Right lung (tissue), 5 donors: ENCODE results near the gene C22orf15. TPM values are rescaled to one million over a fixed set of nuclear protein-coding genes. Genes with fewer than 3 reads are reported as not detected.

Experiments
- DNase-seq, 2 donors: peaks; one replicate each; pipeline ENCODE4 v3.0.0-alpha.2; 2013
- polyA plus RNA-seq, 5 donors: library from polyadenylated mRNA; unstranded; fragments of 120-200 nt; gene quantifications; one replicate each; pipeline versions ENCODE4 v1.2.1 to v1.2.3, GENCODE V29; 2013; ENCODE audit warnings: inconsistent platforms in 1 of 5, low replicate concordance in 1 of 5; ENCODE audit not compliant: insufficient read length in 5 of 5, insufficient read depth in 1 of 5

The C22orf15 gene
- polyA plus RNA-seq, 5 donors = 3.7 to 8.6 (median 7.2) TPM

DNA sequence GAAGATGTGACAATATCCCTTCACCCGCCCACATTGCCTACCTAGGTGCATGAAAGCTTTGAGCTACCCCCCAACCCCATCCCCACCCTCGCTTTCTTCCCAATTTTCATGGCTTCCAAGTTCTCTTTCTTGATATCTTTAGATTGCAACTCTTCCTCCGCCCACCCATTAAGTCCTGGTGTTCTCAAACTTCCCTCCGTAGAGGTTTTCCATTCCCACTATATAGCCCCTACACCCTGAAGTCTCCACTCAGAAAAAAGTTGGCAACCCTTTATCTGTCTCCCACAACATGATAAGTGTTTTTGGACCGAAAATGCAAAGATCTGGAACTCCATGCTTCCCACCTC, 12.4 kb upstream of the C22orf15 start:
- DNase-seq = no peak

DNA sequence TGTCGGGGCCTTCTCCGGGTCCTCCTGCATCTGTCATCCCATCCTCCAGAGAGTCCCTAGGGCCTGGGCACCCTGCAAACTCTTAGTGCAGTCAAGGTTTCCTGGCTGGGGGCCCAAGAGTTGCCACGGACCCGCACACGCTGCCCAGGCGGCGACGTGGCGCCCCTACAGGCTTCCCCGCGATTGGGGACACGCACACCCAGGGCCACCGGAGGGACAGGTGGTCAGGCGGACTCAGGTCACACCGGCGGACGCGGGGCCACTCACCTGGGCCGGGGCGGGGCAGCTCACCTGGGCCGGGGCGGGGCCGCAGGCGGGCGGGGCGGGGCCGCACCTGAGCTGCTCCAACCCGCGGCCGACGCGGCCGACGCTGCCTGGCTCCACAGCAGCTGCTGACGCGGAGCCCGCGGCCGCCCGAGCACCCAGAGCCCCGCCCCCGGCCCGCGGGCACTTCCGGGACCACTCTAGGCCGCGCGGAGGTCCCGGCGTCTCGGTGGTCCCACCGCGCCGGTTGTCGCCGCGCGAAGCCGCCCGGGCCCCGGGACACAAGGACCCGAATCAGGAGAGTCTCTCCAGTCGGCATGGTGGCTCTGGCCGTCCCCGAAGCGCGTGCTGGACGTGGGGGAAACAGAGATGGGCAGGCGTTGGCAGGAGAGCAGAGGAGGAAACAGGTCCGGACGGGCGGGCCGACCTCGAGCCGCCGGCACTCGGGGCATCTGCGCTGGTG, 11.9 kb upstream of the C22orf15 start, which contains the start of gene ZNF70:
Gene ZNF70 (minus strand): TSS at position 399 of the 727 bp plus-strand sequence. CDS start 5,972 bp downstream, outside the sequence.
- DNase-seq = peak; percentile 83 to 87

GRCh38 chr22:23751441-23751996, 11.3 kb upstream of the C22orf15 start:
- no peak for DNase-seq

GRCh38 chr22:23752090-23752691, 10.6 kb upstream of the C22orf15 start:
- no peak for DNase-seq

- no peak for DNase-seq
Observed at GRCh38 chr22:23752750-23753149, 10.0 kb upstream of the C22orf15 start.

- DNase-seq = no peak
Observed at GRCh38 chr22:23753385-23753784, 9.4 kb upstream of the C22orf15 start.

- DNase-seq = no peak
Observed at GRCh38 chr22:23754220-23754919, 8.4 kb upstream of the C22orf15 start, which contains the start of gene VPREB3. Gene VPREB3 (minus strand): TSS chr22:23754425. CDS start chr22:23754363, 62 bp downstream.

DNA sequence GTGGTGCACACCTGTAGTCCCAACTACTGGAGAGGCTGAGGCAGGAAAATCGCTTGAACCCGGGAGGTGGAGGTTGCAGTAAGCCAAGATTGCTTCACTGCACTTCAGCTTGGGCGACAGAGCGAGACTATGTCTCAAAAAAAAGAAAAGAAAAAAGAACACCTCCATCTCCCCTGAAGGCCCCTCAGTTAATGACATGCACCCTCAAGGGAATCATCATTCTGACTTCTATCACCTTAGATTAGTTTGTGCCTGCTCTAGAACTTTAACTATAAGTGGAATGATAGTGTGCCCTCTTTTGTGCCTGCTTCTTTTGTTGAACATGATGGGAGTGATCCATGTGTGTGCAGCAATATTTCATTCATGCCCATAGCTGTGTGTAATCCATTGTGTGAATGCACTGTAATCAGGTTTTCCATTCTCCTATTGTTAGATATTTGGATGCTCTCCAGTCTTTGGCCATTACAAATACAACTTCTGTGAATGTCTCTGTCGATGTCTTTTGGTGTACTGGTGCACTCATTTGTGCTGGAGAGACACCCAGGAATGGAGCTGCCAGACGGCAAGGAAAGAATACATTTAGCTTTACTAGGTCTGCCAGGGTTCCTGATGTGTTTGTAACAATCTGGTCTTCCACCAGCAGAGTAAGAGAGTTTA, 7.7 kb upstream of the C22orf15 start:
- DNase-seq = no peak

- no peak for DNase-seq
Observed at GRCh38 chr22:23755711-23756110, 7.1 kb upstream of the C22orf15 start.

- DNase-seq = no peak
Observed at GRCh38 chr22:23756891-23757290, 5.9 kb upstream of the C22orf15 start.

- no peak for DNase-seq
Observed at GRCh38 chr22:23759566-23759965, 3.2 kb upstream of the C22orf15 start.

GRCh38 chr22:23760056-23760455, 2.7 kb upstream of the C22orf15 start:
- no peak for DNase-seq

- DNase-seq = no peak
Observed at GRCh38 chr22:23763579-23763945, 772 bp downstream of the C22orf15 start.

DNA sequence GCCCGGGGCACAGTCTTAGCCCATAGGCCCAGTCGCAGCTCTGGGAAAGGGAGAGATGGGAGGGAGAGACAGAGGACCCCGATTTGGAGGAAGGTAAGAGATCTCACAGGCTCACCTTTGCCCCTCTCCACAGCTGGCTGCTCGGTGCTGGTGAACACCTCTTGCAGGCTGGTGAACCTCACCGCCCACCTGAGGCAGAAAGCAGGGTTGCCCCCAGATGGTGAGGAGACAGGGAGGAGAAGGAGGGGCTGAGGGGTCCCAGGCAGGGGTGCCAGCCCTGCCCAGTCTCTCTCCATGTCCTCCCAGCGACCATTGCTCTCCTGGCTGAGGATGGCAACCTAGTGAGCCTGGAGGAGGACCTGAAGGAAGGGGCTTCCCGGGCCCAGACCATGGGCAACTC, 1.2 kb downstream of the C22orf15 start:
- DNase-seq = no peak

DNA sequence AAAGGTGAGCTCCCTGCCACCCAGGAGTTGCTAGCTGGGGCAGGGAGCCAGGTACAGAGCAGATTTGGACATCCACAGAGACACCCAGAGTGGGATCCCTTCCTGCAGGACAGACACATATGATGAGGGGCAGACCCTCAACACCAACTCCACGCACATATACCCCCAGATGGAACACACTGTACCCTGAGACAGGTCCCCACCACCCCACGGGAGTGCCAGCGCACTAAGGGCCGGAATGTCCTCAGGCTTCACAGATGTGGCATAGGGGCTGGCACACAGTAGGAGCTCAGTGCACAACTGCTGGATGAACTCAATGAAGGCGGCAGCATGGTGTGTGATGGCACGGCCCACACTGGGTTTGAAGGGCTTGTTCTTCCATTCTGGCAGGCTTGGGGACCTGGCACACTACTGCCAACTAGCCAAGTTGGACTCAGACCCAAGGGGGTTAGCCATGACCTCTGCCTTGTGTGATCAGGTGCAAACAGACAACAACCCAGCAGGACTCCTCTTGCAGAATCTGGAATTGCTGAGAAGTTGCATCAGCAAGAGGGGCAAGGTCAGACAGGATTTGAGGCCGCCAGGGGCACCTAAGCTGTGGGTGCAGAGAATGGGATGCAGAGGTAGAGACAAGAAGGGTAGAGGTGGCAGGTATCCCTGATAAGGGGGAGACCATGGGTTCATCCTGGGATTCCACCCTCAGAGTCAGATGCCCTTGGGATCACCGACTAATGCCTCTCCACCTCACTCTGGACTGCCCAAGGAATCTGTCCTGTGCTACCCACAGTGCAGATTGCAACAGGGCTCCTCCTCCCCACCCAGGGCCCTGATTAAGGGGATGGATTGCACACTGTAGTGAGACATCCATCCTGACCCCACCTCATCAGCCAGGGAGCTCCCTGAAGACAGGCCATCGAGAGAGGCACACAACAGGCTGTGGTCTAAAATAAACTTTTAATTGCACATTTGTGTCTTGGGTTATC, 2.4 kb downstream of the C22orf15 start:
- DNase-seq = no peak

- DNase-seq = no peak
Observed at GRCh38 chr22:23767303-23767672, 4.5 kb downstream of the C22orf15 start.

GRCh38 chr22:23767673-23768548, 5.1 kb downstream of the C22orf15 start, which contains the start of gene CHCHD10:
Gene CHCHD10 (minus strand): TSS chr22:23767972. CDS start chr22:23767874, 98 bp downstream.
- DNase-seq = peak; percentile 80

GRCh38 chr22:23769321-23769965, 6.7 kb downstream of the C22orf15 start:
- DNase-seq = no peak

DNA sequence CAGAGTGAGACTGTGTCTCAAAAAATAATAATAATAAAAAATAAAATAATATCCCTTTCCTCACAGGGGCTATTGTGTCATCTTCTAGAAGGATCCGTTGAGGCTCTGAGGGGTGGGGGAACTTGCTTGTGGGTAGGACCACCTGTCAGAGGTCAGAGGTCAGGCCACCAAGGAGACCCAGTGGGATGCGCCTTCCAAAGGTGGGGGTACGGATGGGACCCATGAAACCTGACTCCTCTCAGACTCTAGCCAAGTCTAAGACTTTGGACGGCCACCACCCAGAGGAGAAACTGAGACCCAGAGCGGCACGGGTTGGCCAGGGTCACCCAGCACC, 9.5 kb downstream of the C22orf15 start:
- no peak for DNase-seq
